ENCODE results near the gene ZNF519.
"Not testable (repeated sequence)": the region's sequence is repeated elsewhere in the genome, so short reads cannot be mapped to it uniquely, and the experiment has no call there.

The ZNF519 gene

GRCh38 chr18:14132271-14132700, at the start of gene ZNF519:
ZNF519 (minus strand) TSS chr18:14132435; CDS start chr18:14132277, 158 bp downstream.
- peak; percentile 94 for DNase-seq (ENCODE audit: low read depth)

- DNase-seq (ENCODE audit: low read depth), result no peak
Observed at GRCh38 chr18:14179306-14179705, 47.1 kb upstream of the ZNF519 start.

- not testable (repeated sequence) for DNase-seq (ENCODE audit: low read depth)
Observed at GRCh38 chr18:14178321-14179196, 46.3 kb upstream of the ZNF519 start.

DNA sequence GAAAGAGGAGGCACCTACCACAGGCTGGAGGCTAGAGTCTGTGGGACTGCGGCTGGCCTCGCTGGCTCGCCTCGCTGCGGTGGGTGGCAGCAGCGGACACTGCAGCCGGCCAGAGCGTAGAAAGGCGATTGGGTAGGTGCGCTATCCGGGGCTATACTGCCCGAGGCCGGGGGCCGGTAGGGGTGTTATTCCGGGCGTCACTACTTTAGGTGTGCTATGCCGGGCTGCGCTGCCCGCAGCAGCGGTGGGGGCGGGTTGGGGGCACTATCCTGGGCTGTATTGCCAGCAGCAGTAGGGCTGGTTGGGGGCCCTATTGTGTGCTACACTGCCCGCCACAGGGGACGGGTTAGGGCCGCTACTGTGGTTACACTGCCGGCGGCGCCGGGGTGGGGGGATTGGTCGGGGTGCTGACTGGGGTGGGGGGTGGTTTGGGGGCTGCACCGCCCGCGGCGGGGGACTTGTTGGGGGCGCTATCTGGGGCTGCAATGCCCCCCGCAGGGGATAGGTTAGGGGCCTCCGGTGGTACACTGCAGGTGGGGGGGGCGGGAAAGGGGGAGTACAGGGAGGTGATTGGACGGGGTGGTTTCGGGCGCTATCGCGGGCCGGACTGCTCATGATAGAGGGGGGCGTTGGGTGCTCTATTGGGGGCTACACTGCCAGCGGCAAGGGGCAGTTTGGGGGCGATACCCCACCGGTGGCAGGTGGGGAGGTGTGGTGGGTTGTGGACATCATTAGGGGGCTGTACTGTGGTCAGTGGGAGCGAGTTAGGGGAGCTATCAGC, 45.5 kb upstream of the ZNF519 start:
- not testable (repeated sequence) for DNase-seq (ENCODE audit: low read depth)

DNA sequence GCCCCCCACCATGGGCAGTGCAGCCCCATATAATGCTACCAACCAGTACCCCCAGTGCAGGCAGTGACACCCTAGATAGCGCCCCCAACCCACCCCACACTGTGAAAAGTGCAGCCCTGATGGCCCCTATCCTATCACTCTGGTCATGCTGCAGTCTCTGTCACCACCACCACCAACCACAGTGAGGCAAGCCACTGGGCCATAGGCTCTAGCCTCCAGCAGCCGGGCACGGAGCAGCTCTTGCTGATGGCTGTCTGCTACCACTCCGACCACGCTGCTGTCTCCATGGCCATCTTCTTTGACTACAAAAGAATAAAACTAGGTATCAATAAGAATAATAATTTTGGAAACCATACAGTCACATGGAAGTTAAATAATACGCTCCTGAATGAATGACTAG, 43.2 kb upstream of the ZNF519 start:
- not testable (repeated sequence) for DNase-seq (ENCODE audit: low read depth)

DNA sequence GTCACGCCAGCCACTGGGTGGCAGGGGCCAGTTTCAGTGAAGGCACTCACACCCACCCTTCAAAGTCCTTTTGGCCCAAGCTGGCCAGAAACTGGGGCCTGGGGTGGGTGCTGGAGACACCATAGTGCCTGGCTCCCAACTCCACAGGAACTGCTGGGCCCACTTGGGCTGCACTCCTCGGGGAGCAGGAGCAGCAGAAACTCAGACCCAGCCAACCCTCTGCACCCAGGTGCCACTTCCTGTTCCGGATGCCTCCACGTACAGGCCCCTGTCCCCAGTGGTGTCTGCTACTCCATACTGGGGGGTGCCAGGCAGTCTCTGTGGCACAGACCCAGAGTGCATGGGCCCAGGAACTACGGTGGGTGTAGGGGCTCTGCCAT, 42.5 kb upstream of the ZNF519 start:
- DNase-seq (ENCODE audit: low read depth), result no peak

GRCh38 chr18:14174002-14174705, 41.9 kb upstream of the ZNF519 start:
- DNase-seq (ENCODE audit: low read depth), result not testable (repeated sequence)

DNA sequence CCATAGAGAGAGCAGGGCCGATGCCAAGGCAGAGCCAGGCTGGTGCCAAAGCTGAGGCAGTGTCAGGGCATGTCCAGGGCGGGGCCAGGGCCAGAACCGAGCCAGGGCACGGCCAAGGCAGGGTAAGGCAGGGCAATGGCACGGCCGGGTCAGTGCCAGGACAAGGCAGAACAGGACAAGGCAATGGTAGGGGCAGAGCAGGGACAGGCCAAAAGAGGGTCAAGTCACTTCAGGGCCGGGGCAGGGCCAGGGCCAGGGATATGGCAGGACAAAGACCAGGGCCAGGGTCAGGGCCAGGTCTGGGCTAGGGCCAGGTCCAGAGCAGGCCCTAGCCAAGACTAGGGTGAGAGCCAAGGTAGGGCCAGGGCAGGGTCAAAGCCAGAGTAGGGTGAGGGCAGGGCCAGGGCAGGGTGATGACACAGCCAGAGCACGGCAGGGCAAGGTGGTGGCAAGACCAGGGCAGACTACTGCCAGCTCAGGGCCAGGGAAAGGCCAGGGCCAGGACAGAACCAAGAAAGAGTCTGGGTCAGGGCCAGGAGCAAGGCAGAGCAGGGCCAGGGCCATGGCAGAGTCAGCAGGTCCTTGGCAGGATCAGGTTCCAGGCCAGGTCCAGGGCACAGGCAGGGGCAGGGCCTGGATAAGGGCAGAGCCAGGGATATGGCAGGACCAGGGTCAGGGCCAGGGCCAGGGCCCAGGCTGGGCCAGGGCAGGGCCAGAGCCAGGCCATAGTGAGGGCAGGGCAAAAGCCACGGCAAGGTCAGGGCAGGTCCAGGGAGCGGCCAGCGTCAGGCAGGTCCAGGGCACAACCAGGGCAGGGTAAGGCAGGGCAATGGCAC, 41.1 kb upstream of the ZNF519 start:
- DNase-seq (ENCODE audit: low read depth), result not testable (repeated sequence)

- DNase-seq (ENCODE audit: low read depth), result not testable (repeated sequence)
Observed at GRCh38 chr18:14172142-14173115, 40.2 kb upstream of the ZNF519 start.

- not testable (repeated sequence) for DNase-seq (ENCODE audit: low read depth)
Observed at GRCh38 chr18:14171301-14172141, 39.3 kb upstream of the ZNF519 start.

DNA sequence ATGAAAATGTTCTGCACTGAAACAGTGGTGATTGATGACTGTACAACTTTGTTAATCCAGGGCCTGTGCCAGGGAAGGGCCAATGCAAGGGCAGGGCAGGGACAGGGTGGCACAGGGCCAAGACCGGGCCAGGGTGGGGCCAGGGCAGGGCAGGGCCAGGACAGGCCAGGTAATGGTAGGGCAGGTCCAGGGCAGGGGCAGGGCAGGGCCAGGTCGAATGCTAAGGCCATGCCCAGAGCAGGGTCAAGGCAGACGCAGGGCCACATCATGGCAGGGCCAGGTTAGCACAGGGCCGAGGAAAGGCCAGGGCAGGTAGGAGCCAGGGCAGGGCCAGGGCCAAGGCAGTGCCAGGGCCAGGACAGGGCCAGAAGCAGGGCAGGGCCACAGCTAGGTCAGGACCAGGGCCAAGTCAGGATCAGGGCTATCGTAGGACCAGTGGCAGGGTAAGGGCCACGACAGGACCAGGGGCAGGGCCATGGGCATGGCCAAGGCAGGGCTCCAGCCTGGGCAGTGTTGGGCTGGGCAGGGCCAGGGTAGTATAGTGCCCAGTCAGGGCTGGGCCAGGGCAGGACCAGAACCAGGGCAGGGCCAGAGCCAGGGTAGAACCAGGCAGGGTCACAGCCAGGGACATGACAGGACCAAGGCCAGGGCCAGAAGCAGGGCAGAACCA, 38.3 kb upstream of the ZNF519 start:
- DNase-seq (ENCODE audit: low read depth), result not testable (repeated sequence)

- not testable (repeated sequence) for DNase-seq (ENCODE audit: low read depth)
Observed at GRCh38 chr18:14162915-14163314, 30.7 kb upstream of the ZNF519 start.

- DNase-seq (ENCODE audit: low read depth), result not testable (repeated sequence)
Observed at GRCh38 chr18:14151564-14152113, 19.4 kb upstream of the ZNF519 start.

GRCh38 chr18:14150766-14151165, 18.5 kb upstream of the ZNF519 start:
- not testable (repeated sequence) for DNase-seq (ENCODE audit: low read depth)

GRCh38 chr18:14149916-14150420, 17.7 kb upstream of the ZNF519 start:
- DNase-seq (ENCODE audit: low read depth), result not testable (repeated sequence)

DNA sequence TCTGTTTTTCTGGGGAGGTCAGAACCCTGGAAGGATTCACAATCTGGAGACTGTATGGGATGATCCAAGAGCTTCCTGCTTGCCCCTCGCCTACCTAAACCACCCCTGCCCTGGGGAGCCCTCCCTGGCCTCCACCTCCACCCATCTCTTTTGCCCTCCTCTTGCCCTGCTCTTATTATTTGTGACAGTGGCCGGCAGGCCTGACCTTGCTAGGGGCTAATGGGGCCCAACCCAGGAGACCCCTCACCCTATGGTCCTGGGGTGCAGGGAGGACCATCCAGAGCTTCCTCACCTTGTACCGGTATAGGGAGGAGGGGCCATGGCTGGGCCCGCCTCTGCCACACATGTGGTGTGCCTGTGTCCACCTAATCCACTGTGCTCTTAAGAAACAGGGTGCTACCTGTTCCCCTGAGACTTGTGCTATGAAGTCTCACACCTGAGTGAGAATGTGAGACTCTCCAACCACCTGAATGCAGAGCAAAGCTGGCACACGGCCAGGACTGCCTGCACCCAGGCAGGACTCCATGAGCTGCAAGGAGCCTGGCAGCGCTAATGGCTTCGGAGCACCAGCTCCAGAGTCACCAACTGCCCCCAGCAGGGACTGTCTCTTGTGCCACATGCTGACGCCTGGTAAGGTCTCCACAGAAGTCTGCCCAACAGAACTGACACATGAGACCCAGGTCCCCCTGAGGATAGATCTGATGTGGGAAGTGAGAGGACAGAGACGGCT, 17.1 kb upstream of the ZNF519 start:
- not testable (repeated sequence) for DNase-seq (ENCODE audit: low read depth)
